Uterus (tissue), 2 donors: Measurements from ENCODE around the gene MAP3K7CL.

Experiments used
- POLR2A ChIP-seq, 2 donors: fragments of 450-650 bp; IDR thresholded peaks; one replicate each; pipeline ENCODE4 v1.6.1; 2016; ENCODE audit warnings: antibody characterized with exemption in 2 of 2, mild to moderate bottlenecking in 1 of 2, moderate library complexity in 1 of 2
- TF ChIP-seq, protein P1 (sequence below), 4 experiments: fragments of 200-600 bp in 2 of 4; fragments of 450-650 bp in 2 of 4; sonication (generic) in 2 of 4; IDR thresholded peaks; one replicate each; pipeline ENCODE4 v1.5.1; 2016 to 2019; ENCODE audit warnings: antibody characterized with exemption in 4 of 4, mild to moderate bottlenecking in 2 of 4, moderate library complexity in 1 of 4

DNA sequence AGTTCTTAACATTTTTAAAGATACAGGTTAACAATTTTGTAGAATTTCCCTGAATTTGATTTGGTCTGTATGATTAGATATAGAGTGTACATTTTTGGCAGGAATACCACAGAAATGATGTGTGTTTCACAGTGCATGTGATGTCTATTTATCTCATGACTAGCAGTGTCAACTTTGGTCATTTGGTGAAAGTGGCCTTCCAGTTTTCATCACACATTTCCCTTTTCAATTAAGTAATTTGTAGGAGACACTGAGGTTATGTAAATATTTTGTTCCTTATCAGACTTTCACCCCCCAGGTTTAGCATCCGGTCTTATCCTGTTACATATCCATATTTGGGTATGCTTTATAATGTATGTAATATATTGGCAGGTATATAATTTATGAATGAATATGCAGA, 41.8 kb downstream of the MAP3K7CL start:
- TF ChIP-seq, protein P1, sequence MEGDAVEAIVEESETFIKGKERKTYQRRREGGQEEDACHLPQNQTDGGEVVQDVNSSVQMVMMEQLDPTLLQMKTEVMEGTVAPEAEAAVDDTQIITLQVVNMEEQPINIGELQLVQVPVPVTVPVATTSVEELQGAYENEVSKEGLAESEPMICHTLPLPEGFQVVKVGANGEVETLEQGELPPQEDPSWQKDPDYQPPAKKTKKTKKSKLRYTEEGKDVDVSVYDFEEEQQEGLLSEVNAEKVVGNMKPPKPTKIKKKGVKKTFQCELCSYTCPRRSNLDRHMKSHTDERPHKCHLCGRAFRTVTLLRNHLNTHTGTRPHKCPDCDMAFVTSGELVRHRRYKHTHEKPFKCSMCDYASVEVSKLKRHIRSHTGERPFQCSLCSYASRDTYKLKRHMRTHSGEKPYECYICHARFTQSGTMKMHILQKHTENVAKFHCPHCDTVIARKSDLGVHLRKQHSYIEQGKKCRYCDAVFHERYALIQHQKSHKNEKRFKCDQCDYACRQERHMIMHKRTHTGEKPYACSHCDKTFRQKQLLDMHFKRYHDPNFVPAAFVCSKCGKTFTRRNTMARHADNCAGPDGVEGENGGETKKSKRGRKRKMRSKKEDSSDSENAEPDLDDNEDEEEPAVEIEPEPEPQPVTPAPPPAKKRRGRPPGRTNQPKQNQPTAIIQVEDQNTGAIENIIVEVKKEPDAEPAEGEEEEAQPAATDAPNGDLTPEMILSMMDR (IDR thresholded peaks at IDR 0.05) = no peak
- TF ChIP-seq POLR2A (IDR thresholded peaks at IDR 0.05) = no peak
